H1 (cell line): Measurements from ENCODE around the gene PPP2R1A. TPM values are rescaled to one million over a fixed set of nuclear protein-coding genes. Genes with fewer than 3 reads are reported as not detected.

Experiments
- CTCF ChIA-PET: fragments of 300-600 bp; sonication (Branson Sonifier 250); formaldehyde crosslinking; loops from one replicate; lab custom pipeline; 2021; ENCODE audit not compliant: partially characterized antibody; lab: Charles Lee
- POLR2A ChIA-PET: fragments of 300-600 bp; sonication (Branson Sonifier 250); formaldehyde crosslinking; loops from one replicate; lab custom pipeline; 2021; ENCODE audit warnings: inconsistent platforms; ENCODE audit not compliant: partially characterized antibody; lab: Charles Lee
- DNase-seq, 2 experiments: peaks; one replicate each; pipeline versions ENCODE4 v3.0.0 to v3.0.0-alpha.2; 2010 to 2022; ENCODE audit warnings: low spot score in 2 of 2, low read depth in 1 of 2, mixed read lengths in 1 of 2
- FAIRE-seq: peaks from 2 replicates; lab custom pipeline; 2011; peaks lifted over from hg19 to GRCh38; lab: Jason Lieb, UNC
- H2AFZ ChIP-seq: 2 replicates; pipeline ENCODE4 v1.8.1; 2012; ENCODE audit warnings: low read length, inconsistent platforms
- H2AK5ac ChIP-seq: 2 replicates; pipeline ENCODE4 v1.6.1; 2013; ENCODE audit warnings: low read depth, low read length
- H2BK120ac ChIP-seq: replicated peaks from 2 replicates; pipeline ENCODE3; 2013; ENCODE audit warnings: low read depth, low read length, inconsistent platforms
- H2BK12ac ChIP-seq: 2 replicates; pipeline ENCODE4 v1.6.1; 2013; ENCODE audit warnings: low read depth, low read length
- H2BK15ac ChIP-seq: 2 replicates; pipeline ENCODE4 v1.6.1; 2013; ENCODE audit warnings: low read length
- H2BK20ac ChIP-seq: 2 replicates; pipeline ENCODE4 v1.6.1; 2013; ENCODE audit warnings: low read length
- H2BK5ac ChIP-seq: 2 replicates; pipeline ENCODE4 v1.6.1; 2013; ENCODE audit warnings: low read depth, low read length
- H3K14ac ChIP-seq: 2 replicates; pipeline ENCODE4 v1.6.1; 2013; ENCODE audit warnings: inconsistent platforms; ENCODE audit not compliant: insufficient read length
- H3K18ac ChIP-seq: 2 replicates; pipeline ENCODE4 v1.6.1; 2013; ENCODE audit warnings: low read length; ENCODE audit errors: extremely low read depth
- H3K23ac ChIP-seq: 2 replicates; pipeline ENCODE4 v1.6.1; 2013; ENCODE audit warnings: inconsistent platforms; ENCODE audit not compliant: insufficient read length
- H3K23me2 ChIP-seq: 2 replicates; pipeline ENCODE4 v1.6.1; 2013; ENCODE audit warnings: low read depth, low read length
- H3K27ac ChIP-seq: 2 replicates; pipeline ENCODE4 v1.6.1; 2011; ENCODE audit warnings: low read depth, low read length, inconsistent platforms
- H3K27me3 ChIP-seq, 4 experiments: replicated peaks in 1 of 4; 1 replicate in 1 of 4; 2 replicates in 3 of 4; pipeline versions ENCODE4 v1.6.1 to v1.8.1; 2011 to 2013; ENCODE audit warnings: low read length in 3 of 4, mild to moderate bottlenecking in 3 of 4, inconsistent platforms in 2 of 4, mixed read lengths in 2 of 4, moderate library complexity in 1 of 4; ENCODE audit not compliant: control insufficient read depth in 3 of 4, insufficient read depth in 3 of 4; ENCODE audit errors: extremely low read depth in 1 of 4
- H3K36me3 ChIP-seq, 4 experiments: 2 replicates each; pipeline versions ENCODE4 v1.6.1 to v1.8.1; 2011 to 2013; ENCODE audit warnings: mild to moderate bottlenecking in 4 of 4, low read length in 3 of 4, moderate library complexity in 2 of 4, control low read depth in 1 of 4, inconsistent platforms in 1 of 4; ENCODE audit not compliant: insufficient read depth in 4 of 4, control insufficient read depth in 2 of 4
- H3K4ac ChIP-seq: replicated peaks from 2 replicates; pipeline ENCODE3; 2013; ENCODE audit warnings: low read length, low read depth, mixed read lengths, inconsistent platforms; ENCODE audit not compliant: insufficient read length
- H3K4me1 ChIP-seq, 4 experiments: replicated peaks in 1 of 4; 1 replicate in 1 of 4; 2 replicates in 3 of 4; pipeline versions ENCODE4 v1.6.1 to v1.8.1; 2011 to 2013; ENCODE audit warnings: low read length in 3 of 4, inconsistent platforms in 2 of 4, mixed read lengths in 1 of 4; ENCODE audit not compliant: insufficient read depth in 4 of 4, control insufficient read depth in 3 of 4
- H3K4me2 ChIP-seq, 2 experiments: 2 replicates each; pipeline versions ENCODE4 v1.6.1 to v1.8.1; 2011 to 2013; ENCODE audit warnings: low read depth in 2 of 2, low read length in 2 of 2, control low read depth in 1 of 2, inconsistent platforms in 1 of 2, mild to moderate bottlenecking in 1 of 2; ENCODE audit not compliant: insufficient read depth in 1 of 2
- H3K4me3 ChIP-seq, 4 experiments: fragments of 200-600, 300-600 bp in 1 of 4; sonication (generic), shearing (Covaris generic), sonication (Bioruptor Twin) in 1 of 4; 2 replicates each; pipeline versions ENCODE4 v1.5.1 to v1.8.1; 2011 to 2016; ENCODE audit warnings: low read length in 4 of 4, low read depth in 3 of 4, control low read depth in 2 of 4, inconsistent platforms in 2 of 4, mild to moderate bottlenecking in 2 of 4, mixed read lengths in 1 of 4, moderate library complexity in 1 of 4; ENCODE audit not compliant: insufficient read depth in 2 of 4; ENCODE audit errors: extremely low read depth in 1 of 4
- H3K56ac ChIP-seq: replicated peaks from 2 replicates; pipeline ENCODE3; 2013; ENCODE audit warnings: low read depth, mild to moderate bottlenecking, mixed read lengths, low read length, inconsistent platforms; ENCODE audit not compliant: insufficient read length
- H3K79me1 ChIP-seq: 2 replicates; pipeline ENCODE4 v1.6.1; 2013; ENCODE audit warnings: low read depth, low read length, control low read depth
- H3K79me2 ChIP-seq, 2 experiments: 2 replicates each; pipeline versions ENCODE4 v1.6.1 to v1.8.1; 2012 to 2013; ENCODE audit warnings: low read length in 2 of 2, mild to moderate bottlenecking in 2 of 2, inconsistent platforms in 1 of 2; ENCODE audit not compliant: insufficient read depth in 2 of 2, control insufficient read depth in 1 of 2
- H3K9ac ChIP-seq, 4 experiments: replicated peaks in 1 of 4; 1 replicate in 1 of 4; 2 replicates in 3 of 4; pipeline versions ENCODE4 v1.6.1 to v1.8.1; 2011 to 2013; ENCODE audit warnings: low read depth in 3 of 4, low read length in 3 of 4, control low read depth in 2 of 4, mild to moderate bottlenecking in 2 of 4, moderate library complexity in 2 of 4, inconsistent platforms in 1 of 4; ENCODE audit errors: extremely low read depth in 1 of 4
- H3K9me3 ChIP-seq, 2 experiments: 2 replicates each; pipeline versions ENCODE4 v1.6.1 to v1.8.1; 2012 to 2013; ENCODE audit warnings: mild to moderate bottlenecking in 2 of 2, moderate library complexity in 2 of 2, control low read depth in 1 of 2, inconsistent platforms in 1 of 2, low read depth in 1 of 2, low read length in 1 of 2, mixed read lengths in 1 of 2; ENCODE audit not compliant: insufficient read depth in 2 of 2
- H4K20me1 ChIP-seq, 2 experiments: replicated peaks in 1 of 2; 2 replicates each; pipeline versions ENCODE3 to v1.8.1; 2011 to 2013; ENCODE audit warnings: inconsistent platforms in 2 of 2, low read length in 2 of 2, mild to moderate bottlenecking in 1 of 2; ENCODE audit not compliant: insufficient read depth in 2 of 2, control insufficient read depth in 1 of 2
- H4K5ac ChIP-seq: 2 replicates; pipeline ENCODE4 v1.6.1; 2013; ENCODE audit warnings: low read length, low read depth, mixed read lengths, inconsistent platforms; ENCODE audit not compliant: insufficient read length
- H4K8ac ChIP-seq: 2 replicates; pipeline ENCODE4 v1.8.0; 2013; ENCODE audit warnings: mild to moderate bottlenecking, moderate library complexity, low read length, inconsistent platforms; ENCODE audit not compliant: insufficient read depth; ENCODE audit errors: extremely low read depth
- H4K91ac ChIP-seq: replicated peaks from 2 replicates; pipeline ENCODE3; 2013; ENCODE audit warnings: low read length, mixed read lengths, inconsistent platforms; ENCODE audit not compliant: insufficient read length
- CEBPB ChIP-seq: IDR thresholded peaks from 2 replicates; pipeline ENCODE4 v1.6.1; 2012; ENCODE audit warnings: low read depth, low read length
- RXRA ChIP-seq: IDR thresholded peaks from 2 replicates; pipeline ENCODE4 v1.6.1; 2011; ENCODE audit warnings: low read depth, mild to moderate bottlenecking, low read length, moderate library complexity; ENCODE audit not compliant: insufficient read depth
- TEAD4 ChIP-seq: IDR thresholded peaks from 2 replicates; pipeline ENCODE4 v1.6.1; 2012; ENCODE audit warnings: low read depth, low read length, inconsistent platforms, mixed read lengths
- WGBS, 2 experiments: shearing (Covaris generic) in 1 of 2; methylation state at CpG; one replicate each; pipeline versions ENCODE4 v1.1.6 to v1.1.7; 2013 to 2015; ENCODE audit warnings: low lambda C conversion rate in 2 of 2, mixed read lengths in 2 of 2, inconsistent platforms in 1 of 2, low coverage in 1 of 2, missing lambda C conversion rate in 1 of 2; ENCODE audit not compliant: insufficient replicate concordance in 2 of 2, insufficient coverage in 1 of 2, insufficient read length in 1 of 2; ENCODE audit errors: extremely low coverage in 1 of 2, missing lambda C conversion rate in 1 of 2; 5-methylcytosine and 5-hydroxymethylcytosine counted together
- polyA plus RNA-seq, 7 experiments: library from polyadenylated mRNA; depleted of rRNA in 3 of 7; stranded (reverse) in 5 of 7; unstranded in 2 of 7; fragments of >200 nt in 5 of 7; fragments of 200-250 nt in 2 of 7; gene quantifications; 1 replicate in 5 of 7; 2 replicates in 1 of 7; 4 replicates in 1 of 7; pipeline versions ENCODE4 v1.2.1 to v1.2.3, GENCODE V29; 2011 to 2013; ENCODE audit warnings: missing spikeins in 2 of 7, mixed read lengths in 2 of 7
- total RNA-seq: library from RNA; stranded (reverse); fragmentation: NEBNext Ultra II Directional; extraction: Animal tissue kit (Norgen Biotek cat#: 25700); gene quantifications from 2 replicates; pipeline ENCODE4 v1.2.1, GENCODE V29; 2021

Gene PPP2R1A
- total and polyA plus RNA-seq, 2 of the 8 experiments (the other 6 are each of a cell fraction or from before 2014, with no cell fraction given) = 380 to 382 TPM

DNA sequence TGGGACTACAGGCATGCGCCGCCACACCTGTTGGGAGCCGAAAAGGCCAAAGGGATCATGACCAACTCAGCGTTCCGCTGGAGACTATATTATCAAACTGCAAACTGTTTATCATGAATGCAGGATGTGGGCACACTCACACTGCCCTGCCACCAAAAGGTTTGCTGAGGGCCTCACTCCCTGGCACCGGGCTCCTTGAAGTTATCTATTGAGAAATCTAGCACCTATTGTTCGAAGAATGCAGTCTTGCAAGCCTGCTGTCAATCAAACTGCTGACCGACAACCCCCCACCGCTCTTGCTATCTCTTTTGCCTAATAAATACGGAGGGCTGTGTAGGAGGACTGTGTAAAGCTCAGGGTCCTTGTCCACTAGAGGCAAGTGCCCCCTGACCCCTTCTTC is 13.3 kb upstream of the PPP2R1A start:
- Histone ChIP-seq H2BK120ac (no peak overlapping the region), H3K27ac (no peak overlapping the region), H2BK20ac (no peak overlapping the region), H3K14ac (no peak overlapping the region), H3K23ac (no peak overlapping the region), H4K20me1 (no peaks in the 10 kb centered on the region), H3K56ac (no peak overlapping the region), H3K9ac (no peak overlapping the region), H4K91ac (no peak overlapping the region), H4K5ac (no peak overlapping the region), H3K79me2 (no peaks in the 10 kb centered on the region), H3K9me3 (no peaks in the 10 kb centered on the region), H3K36me3 (no peaks in the 10 kb centered on the region), H3K23me2 (no peaks in the 10 kb centered on the region; the same call in 1 of the 2 replicates), H3K4me3 (no peak overlapping the region), H2BK15ac (no peak overlapping the region), H2BK12ac (no peak overlapping the region), H3K79me1 (no peaks in the 10 kb centered on the region), H2AFZ (no peak overlapping the region), H2AK5ac (no peak overlapping the region), H2BK5ac (no peak overlapping the region), H3K27me3 (no peaks in the 10 kb centered on the region), H4K8ac (no peak overlapping the region), H3K18ac (no peak overlapping the region), H3K4me2 (no peak overlapping the region), H3K4me1 (peaks cover 0 to 3% (median 1%) of the 10 kb centered on the region in 4 experiments; a peak in 2 of 7 replicates), H3K4ac (no peak overlapping the region)
- FAIRE-seq (no peak), DNase-seq (no peak)
- WGBS, 2 experiments = 88% methylated on average over 10 of the region's 10 CpGs; no CpG with 5 or more reads in 1 of the 2 experiments
- TF ChIP-seq TEAD4 (0 out of 2 replicates have a peak, but pooled peaks have one; percentile 32), RXRA (no peak), CEBPB (0 out of 2 replicates have a peak, but pooled peaks have one; percentile 32)
- ChIA-PET POLR2A (interaction anchor here (0.6 to 3.4 kb wide), 3 partner anchors 10 to 486 kb away, joined by 3 to 12 read pairs (median 3); partner anchors contain the start of gene PPP2R1A), CTCF (interaction anchor here (1.4 kb wide), 1 partner anchor 29 kb away, joined by 3 read pairs; no protein-coding TSS in a partner anchor)
